IMR-90 (cell line): Measurements from ENCODE around the gene GRAMD1B. TPM values are rescaled to one million over a fixed set of nuclear protein-coding genes. Genes with fewer than 3 reads are reported as not detected.

ENCODE experiments used
- ATAC-seq: fragments of 200-7000 bp; cut with Tn5 transposase; 2 replicates; pipeline ENCODE4 v1.9.1; 2020; ENCODE audit warnings: low read depth, mild to moderate bottlenecking, moderate library complexity
- BruUV-seq: library from RNA; stranded (reverse); fragments of 400-500 nt; replicated peaks from 2 replicates; lab custom pipeline; 2021; lab: Mats Ljungman, UMichigan
- CTCF ChIA-PET: fragments of 300-600 bp; formaldehyde crosslinking; extraction: SDS; loops from one replicate; lab custom pipeline; 2021; ENCODE audit warnings: antibody characterized with exemption; lab: Yijun Ruan, JAX
- POLR2A ChIA-PET: fragments of 300-600 bp; sonication (Branson Sonifier 250); formaldehyde crosslinking; loops from one replicate; lab custom pipeline; 2022; ENCODE audit warnings: antibody characterized with exemption; ENCODE audit not compliant: unreplicated experiment; lab: Charles Lee
- DNase-seq: peaks from one replicate; pipeline ENCODE4 v3.0.0; 2013
- H2AFZ ChIP-seq: replicated peaks from 2 replicates; pipeline ENCODE3; 2013; ENCODE audit warnings: low read length, mild to moderate bottlenecking; ENCODE audit not compliant: poor library complexity
- H2AK5ac ChIP-seq: 2 replicates; pipeline ENCODE4 v1.6.1; 2013; ENCODE audit warnings: low read depth, low read length, inconsistent platforms
- H2AK9ac ChIP-seq: replicated peaks from 2 replicates; pipeline ENCODE3; 2013; ENCODE audit warnings: mild to moderate bottlenecking, low read depth, low read length, moderate library complexity; ENCODE audit not compliant: poor library complexity
- H2BK120ac ChIP-seq: 2 replicates; pipeline ENCODE4 v1.6.1; 2013; ENCODE audit warnings: low read depth, low read length, inconsistent platforms
- H2BK15ac ChIP-seq: 3 replicates; pipeline ENCODE4 v1.6.1; 2013; ENCODE audit warnings: low read depth, low read length, inconsistent platforms
- H2BK20ac ChIP-seq: 2 replicates; pipeline ENCODE4 v1.6.1; 2013; ENCODE audit warnings: low read depth, mild to moderate bottlenecking, inconsistent platforms, low read length, moderate library complexity
- H2BK5ac ChIP-seq: 2 replicates; pipeline ENCODE4 v1.6.1; 2013; ENCODE audit warnings: mild to moderate bottlenecking, low read depth, low read length, inconsistent platforms; ENCODE audit not compliant: poor library complexity, severe bottlenecking
- H3K14ac ChIP-seq: replicated peaks from 2 replicates; pipeline ENCODE4 v1.6.1; 2013; ENCODE audit warnings: low read depth, low read length, inconsistent platforms
- H3K18ac ChIP-seq: 2 replicates; pipeline ENCODE4 v1.6.1; 2013; ENCODE audit warnings: low read depth, low read length, control low read depth
- H3K23ac ChIP-seq: 2 replicates; pipeline ENCODE4 v1.6.1; 2013; ENCODE audit warnings: low read depth, low read length, inconsistent platforms
- H3K27ac ChIP-seq: 2 replicates; pipeline ENCODE4 v1.5.1; 2013; ENCODE audit warnings: mild to moderate bottlenecking, control low read depth, low read length; ENCODE audit not compliant: insufficient read depth
- H3K27me3 ChIP-seq: 2 replicates; pipeline ENCODE4 v1.6.1; 2013; ENCODE audit warnings: low read length; ENCODE audit not compliant: control insufficient read depth, insufficient read depth
- H3K36me3 ChIP-seq: 2 replicates; pipeline ENCODE4 v1.6.1; 2013; ENCODE audit warnings: low read length, mixed read lengths; ENCODE audit not compliant: control insufficient read depth, insufficient read depth
- H3K4ac ChIP-seq: 2 replicates; pipeline ENCODE4 v1.6.1; 2013; ENCODE audit warnings: low read depth, low read length, inconsistent platforms
- H3K4me1 ChIP-seq: 2 replicates; pipeline ENCODE4 v1.6.1; 2013; ENCODE audit warnings: low read length, mixed read lengths; ENCODE audit not compliant: control insufficient read depth, insufficient read depth
- H3K4me2 ChIP-seq: 2 replicates; pipeline ENCODE4 v1.6.1; 2013; ENCODE audit warnings: low read depth, mild to moderate bottlenecking, control low read depth, low read length, moderate library complexity
- H3K4me3 ChIP-seq: 2 replicates; pipeline ENCODE4 v1.5.1; 2013; ENCODE audit warnings: low read depth, mild to moderate bottlenecking, control low read depth, low read length, moderate library complexity; ENCODE audit not compliant: insufficient read depth
- H3K56ac ChIP-seq: 2 replicates; pipeline ENCODE4 v1.6.1; 2013; ENCODE audit warnings: low read length, inconsistent platforms; ENCODE audit not compliant: insufficient read depth; ENCODE audit errors: extremely low read depth
- H3K79me1 ChIP-seq, 2 experiments: 2 replicates each; pipeline ENCODE4 v1.6.1; 2013; ENCODE audit warnings: low read length in 2 of 2, inconsistent platforms in 1 of 2, low read depth in 1 of 2
- H3K9ac ChIP-seq: 2 replicates; pipeline ENCODE4 v1.6.1; 2013; ENCODE audit warnings: low read depth, low read length, control low read depth
- H3K9me1 ChIP-seq: 2 replicates; pipeline ENCODE4 v1.6.1; 2013; ENCODE audit warnings: low read length, inconsistent platforms; ENCODE audit not compliant: insufficient read depth
- H3K9me3 ChIP-seq: 2 replicates; pipeline ENCODE4 v1.6.1; 2013; ENCODE audit warnings: low read length; ENCODE audit not compliant: control insufficient read depth, insufficient read depth
- H4K20me1 ChIP-seq: 2 replicates; pipeline ENCODE4 v1.6.1; 2013; ENCODE audit warnings: low read length, inconsistent platforms; ENCODE audit not compliant: insufficient read depth
- H4K5ac ChIP-seq: 2 replicates; pipeline ENCODE4 v1.6.1; 2013; ENCODE audit warnings: mild to moderate bottlenecking, low read depth, low read length, control low read depth
- H4K8ac ChIP-seq, 2 experiments: 2 replicates each; pipeline ENCODE4 v1.6.1; 2013; ENCODE audit warnings: low read depth in 2 of 2, low read length in 2 of 2, control low read depth in 1 of 2, inconsistent platforms in 1 of 2
- H4K91ac ChIP-seq: 2 replicates; pipeline ENCODE4 v1.6.1; 2013; ENCODE audit warnings: low read depth, low read length, inconsistent platforms; ENCODE audit not compliant: insufficient read depth
- BHLHE40 ChIP-seq: fragments of 150-350 bp; IDR thresholded peaks from 2 replicates; pipeline ENCODE4 v1.6.1; 2016; ENCODE audit warnings: mild to moderate bottlenecking, low read depth, low read length
- CEBPB ChIP-seq: IDR thresholded peaks from 2 replicates; pipeline ENCODE4 v1.6.1; 2012; ENCODE audit warnings: low read depth, low read length, improper control_type of control experiment
- CHD1 ChIP-seq: IDR thresholded peaks from 2 replicates; pipeline ENCODE4 v1.6.1; 2012; ENCODE audit warnings: low read depth, low read length, improper control_type of control experiment
- FOS ChIP-seq: fragments of 150-350 bp; IDR thresholded peaks from 2 replicates; pipeline ENCODE4 v1.6.1; 2016; ENCODE audit warnings: low read depth, low read length
- MAFK ChIP-seq: IDR thresholded peaks from 2 replicates; pipeline ENCODE4 v1.6.1; 2012; ENCODE audit warnings: low read depth, low read length, improper control_type of control experiment
- MAZ ChIP-seq: IDR thresholded peaks from 2 replicates; pipeline ENCODE4 v1.6.1; 2012; ENCODE audit warnings: low read depth, mild to moderate bottlenecking, low read length, improper control_type of control experiment, moderate library complexity, borderline replicate concordance
- MXI1 ChIP-seq: IDR thresholded peaks from 2 replicates; pipeline ENCODE4 v1.6.1; 2012; ENCODE audit warnings: low read depth, mild to moderate bottlenecking, low read length, moderate library complexity, borderline replicate concordance
- POLR2A ChIP-seq: IDR thresholded peaks from 2 replicates; pipeline ENCODE4 v1.6.1; 2012; ENCODE audit warnings: mild to moderate bottlenecking, low read depth, low read length
- RCOR1 ChIP-seq: IDR thresholded peaks from 2 replicates; pipeline ENCODE4 v1.6.1; 2012; ENCODE audit warnings: mild to moderate bottlenecking, low read length, improper control_type of control experiment; ENCODE audit not compliant: insufficient replicate concordance
- SMC3 ChIP-seq: fragments of 150-350 bp; IDR thresholded peaks from 2 replicates; pipeline ENCODE4 v1.6.1; 2016; ENCODE audit warnings: low read depth, mild to moderate bottlenecking, antibody characterized with exemption, low read length, moderate library complexity
- WGBS, 2 experiments: methylation state at CpG; one replicate each; pipeline versions ENCODE4 v1.1.5 to v1.1.7; 2013; ENCODE audit warnings: missing lambda C conversion rate in 2 of 2; ENCODE audit not compliant: insufficient read length in 1 of 2; ENCODE audit errors: extremely low coverage in 2 of 2; 5-methylcytosine and 5-hydroxymethylcytosine counted together
- dilution Hi-C: fragments of 300-500 bp; cut with HindIII; formaldehyde crosslinking; loops from one replicate; pipeline ENCODE4 v1.14.3; 2018; ENCODE audit warnings: low sequenced_read_pairs; ENCODE audit not compliant: unreplicated experiment
- in situ Hi-C: fragments of 300-500 bp; cut with MboI; formaldehyde crosslinking; loops from 3 replicates; pipeline ENCODE4 v1.14.3; 2019; ENCODE audit warnings: low sequenced_read_pairs, inconsistent platforms, mixed read lengths
- intact Hi-C: fragments of 100-400 bp; cut with micrococcal nuclease; formaldehyde crosslinking; loops from 2 replicates; pipeline ENCODE4 v1.10.0; 2022
- polyA plus RNA-seq, 3 experiments: library from polyadenylated mRNA; depleted of rRNA; stranded (reverse); fragments of >200 nt; gene quantifications; 2 replicates each; pipeline ENCODE4 v1.2.3, GENCODE V29; 2012; ENCODE audit warnings: low replicate concordance in 1 of 3
- total RNA-seq: library from RNA; depleted of rRNA; stranded (reverse); fragments of >200 nt; gene quantifications from 2 replicates; pipeline ENCODE4 v1.2.3, GENCODE V29; 2012
- TF ChIP-seq, protein P1 (sequence below): conservative IDR thresholded peaks from 2 replicates; pipeline ENCODE4 v1.5.1; 2012; ENCODE audit warnings: mild to moderate bottlenecking, low read depth, low read length, improper control_type of control experiment
- TF ChIP-seq, protein P2 (sequence below): fragments of 150-350 bp; IDR thresholded peaks from 2 replicates; pipeline ENCODE4 v1.6.1; 2017; ENCODE audit warnings: mild to moderate bottlenecking, antibody characterized with exemption, low read length, low read depth
- TF ChIP-seq, protein P3 (sequence below): fragments of 150-350 bp; IDR thresholded peaks from 2 replicates; pipeline ENCODE4 v1.6.1; 2016; ENCODE audit warnings: low read depth, mild to moderate bottlenecking, low read length, moderate library complexity, borderline replicate concordance

Gene GRAMD1B
- total and polyA plus RNA-seq, 2 of the 4 experiments (the other 2 are of a cell fraction): 7.1 to 7.2 TPM

DNA sequence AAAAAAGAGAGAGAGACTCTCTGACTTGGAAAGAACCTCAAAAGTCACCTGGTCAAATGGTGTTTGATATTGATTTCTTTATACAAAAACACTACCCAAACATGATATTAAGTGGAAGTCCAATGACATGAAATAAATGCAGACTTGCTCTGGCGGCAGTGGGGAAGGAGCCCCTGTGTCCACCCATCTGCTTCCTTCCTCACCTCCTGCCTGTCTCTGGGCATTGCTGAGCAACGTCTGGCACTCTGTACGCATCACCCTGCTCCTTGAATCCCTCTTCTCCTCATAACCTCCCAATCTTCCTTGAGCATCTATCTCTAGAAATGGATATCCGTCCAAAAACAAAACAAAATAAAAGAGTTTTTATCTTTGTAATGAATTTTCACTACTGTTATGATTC is 39.9 kb upstream of the GRAMD1B start:
- in situ Hi-C loops (no loop called here), intact Hi-C loops (no loop called here), dilution Hi-C loops (no loop called here)
- no peak for DNase-seq
- peaks cover 26% of the 10 kb centered on the region for H3K27me3 ChIP-seq
- H3K4me1 ChIP-seq: no peaks in the 10 kb centered on the region
- H3K23ac ChIP-seq: no peak overlapping the region
- TF ChIP-seq MAFK (no peak), SMC3 (no peak), RCOR1 (no peak), BHLHE40 (no peak), CEBPB (no peak), MAZ (no peak), CHD1 (no peak), POLR2A (no peak), FOS (no peak), MXI1 (no peak)
- TF ChIP-seq, protein P1, sequence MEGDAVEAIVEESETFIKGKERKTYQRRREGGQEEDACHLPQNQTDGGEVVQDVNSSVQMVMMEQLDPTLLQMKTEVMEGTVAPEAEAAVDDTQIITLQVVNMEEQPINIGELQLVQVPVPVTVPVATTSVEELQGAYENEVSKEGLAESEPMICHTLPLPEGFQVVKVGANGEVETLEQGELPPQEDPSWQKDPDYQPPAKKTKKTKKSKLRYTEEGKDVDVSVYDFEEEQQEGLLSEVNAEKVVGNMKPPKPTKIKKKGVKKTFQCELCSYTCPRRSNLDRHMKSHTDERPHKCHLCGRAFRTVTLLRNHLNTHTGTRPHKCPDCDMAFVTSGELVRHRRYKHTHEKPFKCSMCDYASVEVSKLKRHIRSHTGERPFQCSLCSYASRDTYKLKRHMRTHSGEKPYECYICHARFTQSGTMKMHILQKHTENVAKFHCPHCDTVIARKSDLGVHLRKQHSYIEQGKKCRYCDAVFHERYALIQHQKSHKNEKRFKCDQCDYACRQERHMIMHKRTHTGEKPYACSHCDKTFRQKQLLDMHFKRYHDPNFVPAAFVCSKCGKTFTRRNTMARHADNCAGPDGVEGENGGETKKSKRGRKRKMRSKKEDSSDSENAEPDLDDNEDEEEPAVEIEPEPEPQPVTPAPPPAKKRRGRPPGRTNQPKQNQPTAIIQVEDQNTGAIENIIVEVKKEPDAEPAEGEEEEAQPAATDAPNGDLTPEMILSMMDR: no peak
- TF ChIP-seq, protein P2, sequence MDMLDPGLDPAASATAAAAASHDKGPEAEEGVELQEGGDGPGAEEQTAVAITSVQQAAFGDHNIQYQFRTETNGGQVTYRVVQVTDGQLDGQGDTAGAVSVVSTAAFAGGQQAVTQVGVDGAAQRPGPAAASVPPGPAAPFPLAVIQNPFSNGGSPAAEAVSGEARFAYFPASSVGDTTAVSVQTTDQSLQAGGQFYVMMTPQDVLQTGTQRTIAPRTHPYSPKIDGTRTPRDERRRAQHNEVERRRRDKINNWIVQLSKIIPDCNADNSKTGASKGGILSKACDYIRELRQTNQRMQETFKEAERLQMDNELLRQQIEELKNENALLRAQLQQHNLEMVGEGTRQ: no peak
- TF ChIP-seq, protein P3, sequence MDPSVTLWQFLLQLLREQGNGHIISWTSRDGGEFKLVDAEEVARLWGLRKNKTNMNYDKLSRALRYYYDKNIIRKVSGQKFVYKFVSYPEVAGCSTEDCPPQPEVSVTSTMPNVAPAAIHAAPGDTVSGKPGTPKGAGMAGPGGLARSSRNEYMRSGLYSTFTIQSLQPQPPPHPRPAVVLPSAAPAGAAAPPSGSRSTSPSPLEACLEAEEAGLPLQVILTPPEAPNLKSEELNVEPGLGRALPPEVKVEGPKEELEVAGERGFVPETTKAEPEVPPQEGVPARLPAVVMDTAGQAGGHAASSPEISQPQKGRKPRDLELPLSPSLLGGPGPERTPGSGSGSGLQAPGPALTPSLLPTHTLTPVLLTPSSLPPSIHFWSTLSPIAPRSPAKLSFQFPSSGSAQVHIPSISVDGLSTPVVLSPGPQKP: no peak
- no peaks in the 10 kb centered on the region for H4K20me1 ChIP-seq
- H4K91ac ChIP-seq: no peak overlapping the region
- H3K4me2 ChIP-seq: no peak overlapping the region
- H3K4me3 ChIP-seq: no peak overlapping the region
- no peak overlapping the region for H2BK120ac ChIP-seq
- no peak overlapping the region for H2BK15ac ChIP-seq
- no peaks in the 10 kb centered on the region for H3K9me3 ChIP-seq
- no TSS peak for BruUV-seq
- no peak overlapping the region for H3K4ac ChIP-seq
- H3K14ac ChIP-seq: no peak overlapping the region
- 50% methylated on average over 1 of the region's 4 CpGs; no CpG with 5 or more reads in 1 of the 2 experiments for WGBS, 2 experiments
- no peak overlapping the region for H2AK9ac ChIP-seq
- no peak overlapping the region for H2AFZ ChIP-seq
- no peaks in the 10 kb centered on the region for H3K36me3 ChIP-seq
- no peak overlapping the region for H2BK5ac ChIP-seq
- no peak overlapping the region for H4K5ac ChIP-seq
- ATAC-seq: no peak
- no peak overlapping the region for H3K27ac ChIP-seq
- no peak overlapping the region for H3K9ac ChIP-seq
- no peak overlapping the region for H3K56ac ChIP-seq
- no peak overlapping the region for H3K18ac ChIP-seq
- ChIA-PET CTCF (interaction anchor here (0.7 kb wide), 1 partner anchor 152 kb away, joined by 3 read pairs; no protein-coding TSS in a partner anchor), POLR2A (no interaction called here)
- H3K9me1 ChIP-seq: no peaks in the 10 kb centered on the region
- no peak overlapping the region for H2BK20ac ChIP-seq
- H2AK5ac ChIP-seq: no peak overlapping the region
- H3K79me1 ChIP-seq: no peaks in the 10 kb centered on the region
- H4K8ac ChIP-seq: no peak overlapping the region
